HS-27A (cell line): ENCODE results near the gene CIBAR2.

Source experiments
- DNase-seq: peaks from one replicate; pipeline ENCODE4 v3.0.0-alpha.2; 2012; ENCODE audit warnings: low read depth, missing footprints

CIBAR2 gene

GRCh38 chr16:85144026-85144915, 32.0 kb upstream of the CIBAR2 start:
- no peak for DNase-seq

GRCh38 chr16:85142771-85143211, 30.5 kb upstream of the CIBAR2 start:
- no peak for DNase-seq

- DNase-seq, result no peak
Observed at GRCh38 chr16:85142129-85142513, 29.8 kb upstream of the CIBAR2 start.

GRCh38 chr16:85141491-85142128, 29.3 kb upstream of the CIBAR2 start:
- DNase-seq, result no peak

GRCh38 chr16:85140455-85141012, 28.3 kb upstream of the CIBAR2 start:
- no peak for DNase-seq

GRCh38 chr16:85139881-85140339, 27.6 kb upstream of the CIBAR2 start:
- no peak for DNase-seq

GRCh38 chr16:85138825-85139627, 26.8 kb upstream of the CIBAR2 start:
- no peak for DNase-seq

GRCh38 chr16:85138073-85138824, 26.0 kb upstream of the CIBAR2 start:
- DNase-seq, result no peak

- DNase-seq, result no peak
Observed at GRCh38 chr16:85137323-85138072, 25.2 kb upstream of the CIBAR2 start.

GRCh38 chr16:85136702-85137322, 24.5 kb upstream of the CIBAR2 start:
- no peak for DNase-seq

- DNase-seq, result no peak
Observed at GRCh38 chr16:85136213-85136701, 24.0 kb upstream of the CIBAR2 start.

- DNase-seq, result no peak
Observed at GRCh38 chr16:85134789-85135142, 22.5 kb upstream of the CIBAR2 start.

GRCh38 chr16:85134076-85134788, 22.0 kb upstream of the CIBAR2 start:
- DNase-seq, result no peak

- no peak for DNase-seq
Observed at GRCh38 chr16:85133290-85133599, 21.0 kb upstream of the CIBAR2 start.

GRCh38 chr16:85132456-85133289, 20.4 kb upstream of the CIBAR2 start:
- DNase-seq, result no peak

- no peak for DNase-seq
Observed at GRCh38 chr16:85130705-85131028, 18.4 kb upstream of the CIBAR2 start.

GRCh38 chr16:85129876-85130704, 17.8 kb upstream of the CIBAR2 start:
- no peak for DNase-seq
